Fibroblast of pulmonary artery (primary cell): Measurements from ENCODE around the gene CCDC77.
"Not testable (repeated sequence)": the region's sequence is repeated elsewhere in the genome, so short reads cannot be mapped to it uniquely, and the experiment has no call there.

ENCODE experiments used
- DNase-seq: peaks from one replicate; pipeline ENCODE4 v3.0.0-alpha.2; 2010; ENCODE audit warnings: low read depth
- H3K4me3 ChIP-seq: replicated peaks from 2 replicates; pipeline ENCODE4 v1.5.1; 2011; ENCODE audit warnings: low read depth, mild to moderate bottlenecking, control low read depth, low read length, moderate library complexity
- CTCF ChIP-seq: IDR thresholded peaks from 2 replicates; pipeline ENCODE4 v1.5.1; 2011; ENCODE audit warnings: mild to moderate bottlenecking, control low read depth, low read length, inconsistent platforms; ENCODE audit errors: missing control alignments

The CCDC77 gene

GRCh38 chr12:401235-402028 is at the start of gene CCDC77:
Gene CCDC77 (plus strand): TSS chr12:401644. CDS start chr12:409384, 7,740 bp downstream.
- TF ChIP-seq CTCF, result peak; percentile 27
- peak; percentile 94 for DNase-seq
- H3K4me3 ChIP-seq, result peak within 1 kb of the TSS; percentile 96

GRCh38 chr12:356276-356988 is 45.0 kb upstream of the CCDC77 start:
- peak; percentile 3 for DNase-seq
- no peak overlapping the region for H3K4me3 ChIP-seq
- TF ChIP-seq CTCF, result no peak

- no peak for DNase-seq
- no peak for TF ChIP-seq CTCF
- H3K4me3 ChIP-seq, result no peak overlapping the region
Measured at GRCh38 chr12:359091-359490, 42.4 kb upstream of the CCDC77 start.

- H3K4me3 ChIP-seq, result no peak overlapping the region
- TF ChIP-seq CTCF, result no peak
- no peak for DNase-seq
Measured at GRCh38 chr12:366820-367219, 34.6 kb upstream of the CCDC77 start.

- no peak for DNase-seq
- no peak for TF ChIP-seq CTCF
- no peak overlapping the region for H3K4me3 ChIP-seq
Measured at GRCh38 chr12:367972-368371, 33.5 kb upstream of the CCDC77 start.

GRCh38 chr12:370739-371485 is 30.5 kb upstream of the CCDC77 start:
- DNase-seq, H3K4me3 ChIP-seq: not testable (repeated sequence)

GRCh38 chr12:386651-387050 is 14.8 kb upstream of the CCDC77 start:
- no peak for TF ChIP-seq CTCF
- DNase-seq, result peak; percentile 56
- peak overlapping the region; percentile 84 for H3K4me3 ChIP-seq
